HCT116 (cell line): ENCODE results near the gene WWTR1. TPM values are rescaled to one million over a fixed set of nuclear protein-coding genes. Genes with fewer than 3 reads are reported as not detected.

Source experiments
- ATAC-seq: fragments of 200-7000 bp; cut with Tn5 transposase; 2 replicates; pipeline ENCODE4 v1.9.1; 2020; ENCODE audit warnings: mild to moderate bottlenecking, moderate library complexity
- BruUV-seq: library from RNA; stranded (reverse); fragments of 400-500 nt; replicated peaks from 2 replicates; lab custom pipeline; 2021; lab: Mats Ljungman, UMichigan
- CTCF ChIA-PET: fragments of 300-600 bp; sonication (Branson Sonifier 250); formaldehyde crosslinking; loops from one replicate; lab custom pipeline; 2021; ENCODE audit warnings: antibody characterized with exemption; lab: Charles Lee
- POLR2A ChIA-PET: fragments of 300-600, 350-600 bp; sonication (Branson Sonifier 250); formaldehyde crosslinking; loops from one replicate; lab custom pipeline; 2021; ENCODE audit warnings: antibody characterized with exemption; lab: Charles Lee
- RAD21 ChIA-PET, 2 experiments: fragments of 300-600 bp; sonication (Branson Sonifier 250); formaldehyde crosslinking; loops; one replicate each; lab custom pipeline; 2023; ENCODE audit warnings: low total read pairs in 2 of 2; ENCODE audit not compliant: uncharacterized antibody in 2 of 2, unreplicated experiment in 2 of 2, low non-redundant PET in 1 of 2; lab: Charles Lee
- DNase-seq: peaks from one replicate; pipeline ENCODE4 v3.0.0-alpha.2; 2010; ENCODE audit warnings: low read depth, low spot score
- H2AFZ ChIP-seq: fragments of 200-600 bp; shearing (Covaris generic), sonication (generic); 2 replicates; pipeline ENCODE4 v1.6.1; 2017; ENCODE audit warnings: low read depth, mixed run types, mixed read lengths, antibody characterized with exemption, low read length; ENCODE audit not compliant: poor library complexity, severe bottlenecking
- H3K27ac ChIP-seq: 2 replicates; pipeline ENCODE4 v1.5.1; 2012; ENCODE audit warnings: low read depth, low read length
- H3K27me3 ChIP-seq: fragments of 200-600 bp; sonication (generic); 2 replicates; pipeline ENCODE4 v1.6.1; 2016; ENCODE audit warnings: mixed run types, low read length, mixed read lengths; ENCODE audit not compliant: insufficient read depth
- H3K36me3 ChIP-seq, 2 experiments: fragments of 200-500 bp in 1 of 2; fragments of 200-600 bp in 1 of 2; sonication (Bioruptor generic) in 1 of 2; sonication (generic) in 1 of 2; 2 replicates each; pipeline versions ENCODE4 v1.5.1 to v1.6.1; 2014 to 2016; ENCODE audit warnings: low read length in 2 of 2, inconsistent platforms in 1 of 2, mixed read lengths in 1 of 2, mixed run types in 1 of 2; ENCODE audit not compliant: insufficient read depth in 2 of 2, control insufficient read depth in 1 of 2
- H3K4me1 ChIP-seq, 2 experiments: fragments of 200-600 bp in 1 of 2; sonication (generic) in 1 of 2; 2 replicates each; pipeline versions ENCODE4 v1.5.1 to v1.6.1; 2012 to 2017; ENCODE audit warnings: low read length in 2 of 2, inconsistent platforms in 1 of 2, mild to moderate bottlenecking in 1 of 2, mixed read lengths in 1 of 2, mixed run types in 1 of 2, moderate library complexity in 1 of 2; ENCODE audit not compliant: insufficient read depth in 2 of 2, control insufficient read depth in 1 of 2
- H3K4me2 ChIP-seq: fragments of 200-600 bp; sonication (generic); 2 replicates; pipeline ENCODE4 v1.6.1; 2017; ENCODE audit warnings: mixed run types, low read length, mixed read lengths
- H3K4me3 ChIP-seq, 2 experiments: fragments of 200-600 bp in 1 of 2; sonication (generic) in 1 of 2; replicated peaks in 1 of 2; 2 replicates each; pipeline ENCODE4 v1.5.1; 2011 to 2016; ENCODE audit warnings: low read length in 2 of 2, control low read depth in 1 of 2, low read depth in 1 of 2, mild to moderate bottlenecking in 1 of 2, mixed read lengths in 1 of 2, mixed run types in 1 of 2
- H3K79me2 ChIP-seq: fragments of 200-600 bp; sonication (generic); 2 replicates; pipeline ENCODE4 v1.6.1; 2017; ENCODE audit warnings: mild to moderate bottlenecking, mixed run types, low read length, moderate library complexity, mixed read lengths; ENCODE audit not compliant: insufficient read depth
- H3K9ac ChIP-seq: fragments of 200-600 bp; sonication (generic); 2 replicates; pipeline ENCODE4 v1.6.1; 2016; ENCODE audit warnings: low read length, mixed read lengths
- H3K9me2 ChIP-seq: fragments of 200-600 bp; sonication (generic), shearing (Covaris generic); 2 replicates; pipeline ENCODE4 v1.6.1; 2017; ENCODE audit warnings: mixed run types, mild to moderate bottlenecking, moderate library complexity; ENCODE audit not compliant: insufficient read depth
- H3K9me3 ChIP-seq, 2 experiments: fragments of 200-500 bp in 1 of 2; fragments of 200-600 bp in 1 of 2; sonication (Bioruptor generic) in 1 of 2; sonication (generic) in 1 of 2; 2 replicates each; pipeline ENCODE4 v1.6.1; 2014 to 2017; ENCODE audit warnings: low read length in 2 of 2, mixed read lengths in 2 of 2, inconsistent platforms in 1 of 2, low read depth in 1 of 2, mild to moderate bottlenecking in 1 of 2, mixed run types in 1 of 2, moderate library complexity in 1 of 2; ENCODE audit not compliant: control insufficient read depth in 1 of 2, insufficient read depth in 1 of 2
- H4K20me1 ChIP-seq: fragments of 200-600 bp; sonication (generic), shearing (Covaris generic); 2 replicates; pipeline ENCODE4 v1.6.1; 2017; ENCODE audit warnings: mixed run types, mild to moderate bottlenecking, moderate library complexity; ENCODE audit not compliant: insufficient read depth
- CEBPB ChIP-seq: IDR thresholded peaks from 2 replicates; pipeline ENCODE4 v1.6.1; 2012; ENCODE audit warnings: low read depth
- EGR1 ChIP-seq: IDR thresholded peaks from 2 replicates; pipeline ENCODE4 v1.6.1; 2012; ENCODE audit warnings: low read depth
- ELF1 ChIP-seq: IDR thresholded peaks from 2 replicates; pipeline ENCODE4 v1.6.1; 2012; ENCODE audit warnings: low read depth, borderline replicate concordance
- EZH2phosphoT487 ChIP-seq: fragments of 200-600 bp; IDR thresholded peaks from 2 replicates; pipeline ENCODE4 v1.6.1; 2018; ENCODE audit warnings: antibody characterized with exemption, borderline replicate concordance
- POLR2AphosphoS5 ChIP-seq: IDR thresholded peaks from 2 replicates; pipeline ENCODE4 v1.6.1; 2011; ENCODE audit warnings: mild to moderate bottlenecking, low read depth, low read length, moderate library complexity
- REST ChIP-seq: IDR thresholded peaks from 2 replicates; pipeline ENCODE4 v1.6.1; 2012; ENCODE audit warnings: low read depth
- SP1 ChIP-seq: IDR thresholded peaks from 2 replicates; pipeline ENCODE4 v1.6.1; 2012; ENCODE audit warnings: low read depth
- TCF7L2 ChIP-seq: IDR thresholded peaks from 2 replicates; pipeline ENCODE4 v1.7.0; 2011; ENCODE audit warnings: borderline replicate concordance, inconsistent platforms; ENCODE audit not compliant: insufficient read depth, insufficient read length; ENCODE audit errors: extremely low read depth
- YY1 ChIP-seq: IDR thresholded peaks from 2 replicates; pipeline ENCODE4 v1.6.1; 2011; ENCODE audit warnings: low read length, low read depth, moderate library complexity, mild to moderate bottlenecking; ENCODE audit not compliant: insufficient replicate concordance; ENCODE audit errors: extremely low read depth
- ZNF274 ChIP-seq: fragments of 200-500 bp; sonication (Bioruptor generic); IDR thresholded peaks from 2 replicates; pipeline ENCODE4 v1.6.1; 2014; ENCODE audit warnings: mild to moderate bottlenecking, low read depth, low read length, inconsistent platforms
- intact Hi-C: fragments of 100-400 bp; cut with micrococcal nuclease; formaldehyde crosslinking; loops from 2 replicates; pipeline ENCODE4 v1.10.0; 2022
- total RNA-seq: library from RNA; stranded (reverse); gene quantifications from one replicate; pipeline ENCODE4 v1.2.1, GENCODE V29; 2021; ENCODE audit not compliant: unreplicated experiment
- TF ChIP-seq, protein P1 (sequence below): IDR thresholded peaks from 2 replicates; pipeline ENCODE4 v1.6.1; 2012
- TF ChIP-seq, protein P2 (sequence below): IDR thresholded peaks from 2 replicates; pipeline ENCODE4 v1.6.1; 2012

WWTR1 gene
- total RNA-seq, 1 experiment from 2014 or later = 46.9 TPM

DNA sequence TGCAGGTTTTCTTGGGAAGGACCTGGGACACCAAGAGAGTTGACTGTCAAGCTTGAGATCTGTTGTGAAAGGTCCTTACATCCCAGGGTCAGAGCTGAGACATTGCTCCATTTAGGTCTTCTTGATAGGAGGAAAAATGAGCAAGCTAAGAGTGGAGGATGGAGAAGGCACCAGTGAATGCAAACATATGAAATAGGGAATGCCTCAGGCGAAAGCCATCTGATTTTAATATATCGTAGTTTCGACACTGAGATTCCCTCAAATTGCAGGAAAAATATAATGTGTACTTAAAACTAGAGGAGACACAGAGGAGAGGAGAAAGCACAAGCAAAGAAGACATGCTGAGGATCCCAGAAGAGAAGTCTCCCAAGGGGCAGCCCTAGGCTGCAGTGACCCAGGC is 97.8 kb downstream of the WWTR1 start:
- TF ChIP-seq, protein P1, sequence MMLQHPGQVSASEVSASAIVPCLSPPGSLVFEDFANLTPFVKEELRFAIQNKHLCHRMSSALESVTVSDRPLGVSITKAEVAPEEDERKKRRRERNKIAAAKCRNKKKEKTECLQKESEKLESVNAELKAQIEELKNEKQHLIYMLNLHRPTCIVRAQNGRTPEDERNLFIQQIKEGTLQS = no peak
- TF ChIP-seq CEBPB (no peak), SP1 (no peak), ZNF274 (no peak), EGR1 (no peak), REST (no peak), YY1 (no peak), POLR2AphosphoS5 (no peak), ELF1 (no peak), EZH2phosphoT487 (no peak), TCF7L2 (no peak)
- TF ChIP-seq, protein P2, sequence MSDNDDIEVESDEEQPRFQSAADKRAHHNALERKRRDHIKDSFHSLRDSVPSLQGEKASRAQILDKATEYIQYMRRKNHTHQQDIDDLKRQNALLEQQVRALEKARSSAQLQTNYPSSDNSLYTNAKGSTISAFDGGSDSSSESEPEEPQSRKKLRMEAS = no peak
- ChIA-PET POLR2A (no interaction called here), CTCF (interaction anchor here (1.9 kb wide), 1 partner anchor 9 kb away, joined by 11 read pairs; no protein-coding TSS in a partner anchor), RAD21 (no interaction called here)
- Histone ChIP-seq H3K27ac (no peak overlapping the region), H3K4me3 (no peak overlapping the region), H3K4me2 (no peak overlapping the region), H3K79me2 (peaks cover 21% of the 10 kb centered on the region), H3K9me2 (no peaks in the 10 kb centered on the region), H2AFZ (no peak overlapping the region), H3K4me1 (peaks cover 6 to 18% of the 10 kb centered on the region in 2 experiments; a peak in 3 of 4 replicates), H3K9ac (no peak overlapping the region), H4K20me1 (no peaks in the 10 kb centered on the region), H3K36me3 (no peaks in the 10 kb centered on the region), H3K27me3 (no peaks in the 10 kb centered on the region), H3K9me3 (no peaks in the 10 kb centered on the region)
- intact Hi-C loops = no loop called here
- DNase-seq (no peak), ATAC-seq (no peak)
- BruUV-seq = no TSS peak
